Effector memory CD4-positive, alpha-beta T cell (primary cell): ENCODE data around the gene MMP14.

Source experiments
- DNase-seq, 3 donors: peaks; one replicate each; pipeline ENCODE4 v3.0.0-alpha.2; 2020
- H3K27ac ChIP-seq: 2 replicates; pipeline ENCODE4 v1.7.0; 2013; ENCODE audit warnings: mild to moderate bottlenecking, low read length, moderate library complexity; ENCODE audit not compliant: insufficient read depth, poor library complexity, severe bottlenecking
- H3K27me3 ChIP-seq: replicated peaks from 2 replicates; pipeline ENCODE4 v1.7.0; 2013; ENCODE audit warnings: mild to moderate bottlenecking, low read length; ENCODE audit not compliant: insufficient read depth, control insufficient read depth, poor library complexity, severe bottlenecking
- H3K36me3 ChIP-seq: 2 replicates; pipeline ENCODE4 v1.7.0; 2013; ENCODE audit warnings: mild to moderate bottlenecking, low read length, moderate library complexity; ENCODE audit not compliant: control insufficient read depth, insufficient read depth
- H3K4me1 ChIP-seq: 2 replicates; pipeline ENCODE4 v1.7.0; 2013; ENCODE audit warnings: low read length, mild to moderate bottlenecking; ENCODE audit not compliant: control insufficient read depth, insufficient read depth, poor library complexity, severe bottlenecking
- H3K4me3 ChIP-seq: 2 replicates; pipeline ENCODE4 v1.7.0; 2013; ENCODE audit warnings: low read length, low read depth, mild to moderate bottlenecking; ENCODE audit not compliant: insufficient read depth, poor library complexity, severe bottlenecking
- H3K9me3 ChIP-seq: 2 replicates; pipeline ENCODE4 v1.7.0; 2013; ENCODE audit warnings: mild to moderate bottlenecking, low read length, moderate library complexity; ENCODE audit not compliant: control insufficient read depth

The MMP14 gene

GRCh38 chr14:22884738-22885523 is 48.5 kb downstream of the MMP14 start:
- Histone ChIP-seq H3K36me3 (no peaks in the 10 kb centered on the region), H3K27me3 (no peaks in the 10 kb centered on the region), H3K9me3 (no peaks in the 10 kb centered on the region), H3K4me1 (peaks cover 25% of the 10 kb centered on the region), H3K4me3 (no peak overlapping the region), H3K27ac (no peak overlapping the region)
- no peak for DNase-seq

DNA sequence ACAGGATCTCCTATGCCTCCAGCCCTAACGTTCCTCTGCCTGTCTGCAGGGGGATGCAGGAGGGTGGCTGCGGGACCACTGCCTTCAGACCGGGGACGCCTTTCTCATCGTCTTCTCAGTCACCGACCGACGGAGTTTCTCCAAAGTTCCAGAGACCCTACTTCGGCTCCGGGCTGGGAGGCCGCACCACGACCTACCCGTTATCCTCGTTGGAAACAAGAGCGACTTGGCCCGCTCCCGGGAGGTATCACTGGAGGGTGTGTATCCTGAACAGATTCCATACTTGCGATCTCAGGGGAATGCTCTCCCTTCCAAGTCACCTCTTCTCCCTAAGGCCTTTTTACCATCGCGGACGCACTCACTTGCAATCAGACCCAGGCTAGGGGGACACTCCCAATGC is 49.6 kb downstream of the MMP14 start:
- Histone ChIP-seq H3K4me1 (peaks cover 25% of the 10 kb centered on the region), H3K4me3 (peak overlapping the region; percentile 50)

DNA sequence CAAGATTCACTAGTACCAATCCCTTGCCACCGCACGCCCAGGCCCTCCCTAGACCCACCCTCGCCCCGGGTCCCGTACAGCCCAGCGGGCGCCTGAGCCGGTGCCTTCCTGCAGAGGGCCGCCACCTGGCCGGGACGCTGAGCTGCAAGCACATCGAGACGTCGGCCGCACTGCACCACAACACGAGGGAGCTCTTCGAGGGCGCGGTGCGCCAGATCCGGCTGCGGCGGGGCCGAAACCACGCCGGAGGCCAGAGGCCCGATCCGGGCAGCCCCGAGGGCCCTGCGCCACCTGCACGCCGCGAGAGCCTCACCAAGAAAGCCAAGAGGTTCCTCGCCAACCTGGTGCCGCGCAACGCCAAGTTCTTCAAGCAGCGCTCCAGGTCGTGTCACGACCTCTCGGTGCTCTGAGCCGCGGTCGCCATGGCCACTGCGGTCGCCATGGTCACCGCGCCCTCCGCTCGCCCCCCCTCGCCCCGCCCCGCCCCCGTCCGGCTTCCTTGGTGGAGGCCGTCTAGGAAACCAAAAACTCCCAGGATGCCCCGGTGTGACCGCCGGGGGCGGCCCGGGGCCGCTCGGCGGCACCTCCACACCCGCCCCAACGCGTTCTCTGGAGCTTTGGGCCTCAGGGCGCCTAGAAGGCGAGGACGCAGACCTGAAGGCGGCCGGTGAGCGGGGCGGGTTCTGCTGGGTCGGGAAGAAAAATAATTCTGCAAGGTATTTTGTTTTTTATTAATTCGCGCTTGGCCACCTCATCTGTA is 50.3 kb downstream of the MMP14 start:
- Histone ChIP-seq H3K9me3 (no peaks in the 10 kb centered on the region), H3K27ac (peak overlapping the region; percentile 75), H3K36me3 (no peaks in the 10 kb centered on the region), H3K4me3 (peak overlapping the region; percentile 50), H3K4me1 (peaks cover 25% of the 10 kb centered on the region), H3K27me3 (no peaks in the 10 kb centered on the region)
- DNase-seq: peak; percentile 73 to 74 (median 73)

More for the DNA sequence above, 49.6 kb downstream of the MMP14 start:
- no peaks in the 10 kb centered on the region for H3K9me3 ChIP-seq
- DNase-seq: no peak
- peak overlapping the region; percentile 75 for H3K27ac ChIP-seq
- no peaks in the 10 kb centered on the region for H3K27me3 ChIP-seq
- H3K36me3 ChIP-seq: no peaks in the 10 kb centered on the region

DNA sequence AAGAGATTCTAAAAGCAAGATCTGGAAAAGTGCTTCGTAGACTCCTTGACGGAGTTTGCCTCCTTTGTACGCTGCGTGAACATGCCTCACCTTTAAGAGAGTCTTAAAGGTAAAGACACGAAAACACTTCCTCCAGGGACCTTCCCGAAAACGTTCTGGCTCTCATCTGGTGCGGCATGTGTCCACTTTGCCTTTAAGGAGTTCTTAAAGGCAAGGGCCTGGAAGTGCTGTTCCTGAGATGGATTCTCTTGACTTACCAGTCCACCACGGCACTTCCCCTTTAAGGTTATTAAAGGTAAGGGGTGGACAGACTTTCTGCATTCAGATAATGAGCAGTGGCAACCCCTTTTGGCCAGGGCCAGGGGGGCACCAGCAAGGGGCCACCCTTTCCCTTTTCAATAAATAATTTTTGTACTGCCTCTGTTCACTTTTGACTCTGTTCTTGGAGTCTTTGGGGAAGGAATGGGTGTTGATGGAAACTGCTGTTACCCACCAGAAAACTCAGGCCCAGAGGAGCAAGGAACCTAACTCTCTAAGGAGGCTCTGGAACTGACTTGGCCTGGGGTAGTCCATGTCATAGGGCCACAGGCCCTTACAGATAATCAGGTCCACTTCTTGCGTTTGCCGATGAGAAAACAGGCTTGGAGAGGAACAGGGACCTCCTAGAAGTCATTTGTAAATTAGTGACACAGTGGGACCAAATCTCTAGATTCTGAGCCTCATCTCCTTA is 51.0 kb downstream of the MMP14 start:
- no peaks in the 10 kb centered on the region for H3K36me3 ChIP-seq
- peak overlapping the region; percentile 75 for H3K27ac ChIP-seq
- no peaks in the 10 kb centered on the region for H3K9me3 ChIP-seq
- peaks cover 25% of the 10 kb centered on the region for H3K4me1 ChIP-seq
- DNase-seq: peak; percentile 24 to 45 (median 39)
- H3K4me3 ChIP-seq: peak overlapping the region; percentile 50
- no peaks in the 10 kb centered on the region for H3K27me3 ChIP-seq

GRCh38 chr14:22887990-22888378 is 51.6 kb downstream of the MMP14 start:
- no peaks in the 10 kb centered on the region for H3K27me3 ChIP-seq
- peak overlapping the region; percentile 50 for H3K4me3 ChIP-seq
- no peaks in the 10 kb centered on the region for H3K9me3 ChIP-seq
- peak overlapping the region; percentile 75 for H3K27ac ChIP-seq
- H3K4me1 ChIP-seq: peaks cover 25% of the 10 kb centered on the region
- no peak for DNase-seq
- H3K36me3 ChIP-seq: no peaks in the 10 kb centered on the region

DNA sequence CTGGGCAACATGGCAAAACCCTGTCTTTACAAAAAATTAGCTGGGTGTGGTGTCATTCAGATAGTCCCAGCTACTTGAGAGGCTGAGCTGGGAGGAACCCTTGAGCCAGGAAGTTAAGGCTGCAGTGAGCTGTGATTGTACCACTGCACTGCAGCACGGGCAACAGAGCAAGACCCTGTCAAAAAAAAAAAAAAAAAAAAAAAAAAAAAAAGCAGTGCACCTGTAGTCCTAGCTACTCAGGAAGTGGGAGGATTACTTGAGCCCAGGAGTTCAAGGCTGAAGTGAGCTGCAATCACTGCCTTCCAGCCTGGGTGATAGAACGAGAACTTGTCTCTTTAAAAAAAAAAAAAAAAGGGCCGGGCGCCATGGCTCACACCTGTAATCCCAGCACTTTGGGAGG is 52.3 kb downstream of the MMP14 start:
- peaks cover 25% of the 10 kb centered on the region for H3K4me1 ChIP-seq
- H3K9me3 ChIP-seq: no peaks in the 10 kb centered on the region
- H3K27ac ChIP-seq: peak overlapping the region; percentile 75
- DNase-seq: no peak
- H3K36me3 ChIP-seq: no peaks in the 10 kb centered on the region
- no peak overlapping the region for H3K4me3 ChIP-seq
- H3K27me3 ChIP-seq: no peaks in the 10 kb centered on the region

DNA sequence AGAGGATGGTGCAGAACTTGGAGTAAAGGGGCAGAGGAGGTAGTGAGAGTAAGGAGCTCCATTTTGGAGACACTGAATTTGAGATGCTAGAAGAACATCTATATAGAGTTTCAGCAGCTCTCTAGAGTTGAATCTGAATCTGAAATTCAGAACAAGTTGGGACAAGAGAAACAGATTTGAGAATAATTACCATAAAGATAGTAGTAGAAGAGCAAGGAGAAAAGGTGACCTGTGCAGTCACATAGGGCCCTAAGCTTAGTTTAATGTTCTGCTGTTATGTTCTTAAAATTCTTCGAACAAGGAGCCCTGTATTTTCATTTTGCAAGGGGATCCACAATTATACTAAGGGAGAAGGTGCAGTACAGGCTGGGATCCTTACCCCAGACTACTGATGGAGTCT is 54.0 kb downstream of the MMP14 start:
- Histone ChIP-seq H3K27me3 (no peaks in the 10 kb centered on the region), H3K27ac (no peak overlapping the region), H3K4me3 (no peak overlapping the region), H3K9me3 (no peaks in the 10 kb centered on the region), H3K4me1 (peaks cover 25% of the 10 kb centered on the region), H3K36me3 (no peaks in the 10 kb centered on the region)
- no peak for DNase-seq

DNA sequence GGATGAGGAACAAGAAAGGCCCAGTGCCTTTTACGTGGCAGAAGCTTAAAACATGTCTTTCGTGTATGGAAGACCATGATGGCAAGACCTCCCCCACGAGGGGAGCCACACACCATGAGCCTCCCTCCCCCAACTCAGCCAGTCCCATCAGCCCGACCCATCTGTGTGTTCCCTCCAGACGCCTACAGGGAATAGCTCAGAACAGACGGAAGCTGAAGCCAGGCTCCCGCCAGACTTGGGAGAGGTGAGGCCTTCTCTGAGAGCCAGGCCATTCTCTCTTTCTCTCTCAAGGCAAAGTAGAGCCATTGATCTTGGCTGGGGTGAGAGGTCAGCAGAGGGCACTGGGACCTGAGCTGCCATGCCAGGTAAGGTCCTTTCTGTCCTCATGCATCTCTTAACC is 56.1 kb downstream of the MMP14 start:
- Histone ChIP-seq H3K36me3 (no peaks in the 10 kb centered on the region), H3K27me3 (no peaks in the 10 kb centered on the region), H3K9me3 (no peaks in the 10 kb centered on the region), H3K4me3 (no peak overlapping the region), H3K27ac (no peak overlapping the region), H3K4me1 (peaks cover 15% of the 10 kb centered on the region)
- DNase-seq: no peak

DNA sequence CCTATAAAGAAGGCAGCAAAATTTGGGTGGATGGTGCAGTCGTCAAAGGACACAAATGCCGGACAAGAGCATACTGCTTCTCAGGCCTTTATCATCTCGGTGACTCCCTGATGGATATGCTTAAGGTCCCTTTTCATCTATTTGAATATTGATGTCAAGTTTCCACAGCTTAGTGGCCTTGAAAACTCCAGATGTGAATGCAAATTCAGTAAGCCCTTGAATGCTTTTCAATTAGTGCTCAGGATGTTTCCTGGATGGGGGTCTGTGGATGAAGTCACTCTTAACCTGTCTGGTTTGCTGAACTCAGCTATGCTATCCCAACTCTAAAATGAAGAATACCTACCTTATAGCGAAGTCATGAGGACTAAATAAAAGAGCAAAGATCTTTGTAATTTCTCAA is 57.3 kb downstream of the MMP14 start:
- Histone ChIP-seq H3K27ac (no peak overlapping the region), H3K9me3 (no peaks in the 10 kb centered on the region), H3K36me3 (no peaks in the 10 kb centered on the region), H3K4me1 (peaks cover 3% of the 10 kb centered on the region), H3K27me3 (no peaks in the 10 kb centered on the region), H3K4me3 (no peak overlapping the region)
- DNase-seq: no peak

GRCh38 chr14:22895402-22895801 is 59.0 kb downstream of the MMP14 start:
- no peak overlapping the region for H3K4me3 ChIP-seq
- H3K36me3 ChIP-seq: no peaks in the 10 kb centered on the region
- H3K9me3 ChIP-seq: no peaks in the 10 kb centered on the region
- H3K4me1 ChIP-seq: peaks cover 4% of the 10 kb centered on the region
- no peak overlapping the region for H3K27ac ChIP-seq
- H3K27me3 ChIP-seq: no peaks in the 10 kb centered on the region
- no peak for DNase-seq
